ENCODE data around the gene NCAPG.

NCAPG gene

GRCh38 chr4:17876943-17877342 lies 66.2 kb downstream of the NCAPG start:
- no peak for DNase-seq (ENCODE audit: low spot score)

GRCh38 chr4:17877661-17878060 lies 66.9 kb downstream of the NCAPG start:
- no peak for DNase-seq (ENCODE audit: low spot score)

GRCh38 chr4:17884063-17884462 lies 73.3 kb downstream of the NCAPG start:
- DNase-seq (ENCODE audit: low spot score): no peak

- DNase-seq (ENCODE audit: low spot score): no peak
Measured at GRCh38 chr4:17884511-17884910, 73.7 kb downstream of the NCAPG start.

- DNase-seq (ENCODE audit: low spot score): no peak
Measured at GRCh38 chr4:17889692-17890091, 78.9 kb downstream of the NCAPG start.

GRCh38 chr4:17894421-17894820 lies 83.6 kb downstream of the NCAPG start:
- DNase-seq (ENCODE audit: low spot score): no peak

Data from cerebellar cortex (tissue), 1 donor.